Measurements from ENCODE around the gene UNC5C. TPM values are rescaled to one million over a fixed set of nuclear protein-coding genes. Genes with fewer than 3 reads are reported as not detected.

UNC5C gene
- total and polyA plus RNA-seq, 2 of the 4 experiments (the other 2 are of a cell fraction): under 0.01 TPM

DNA sequence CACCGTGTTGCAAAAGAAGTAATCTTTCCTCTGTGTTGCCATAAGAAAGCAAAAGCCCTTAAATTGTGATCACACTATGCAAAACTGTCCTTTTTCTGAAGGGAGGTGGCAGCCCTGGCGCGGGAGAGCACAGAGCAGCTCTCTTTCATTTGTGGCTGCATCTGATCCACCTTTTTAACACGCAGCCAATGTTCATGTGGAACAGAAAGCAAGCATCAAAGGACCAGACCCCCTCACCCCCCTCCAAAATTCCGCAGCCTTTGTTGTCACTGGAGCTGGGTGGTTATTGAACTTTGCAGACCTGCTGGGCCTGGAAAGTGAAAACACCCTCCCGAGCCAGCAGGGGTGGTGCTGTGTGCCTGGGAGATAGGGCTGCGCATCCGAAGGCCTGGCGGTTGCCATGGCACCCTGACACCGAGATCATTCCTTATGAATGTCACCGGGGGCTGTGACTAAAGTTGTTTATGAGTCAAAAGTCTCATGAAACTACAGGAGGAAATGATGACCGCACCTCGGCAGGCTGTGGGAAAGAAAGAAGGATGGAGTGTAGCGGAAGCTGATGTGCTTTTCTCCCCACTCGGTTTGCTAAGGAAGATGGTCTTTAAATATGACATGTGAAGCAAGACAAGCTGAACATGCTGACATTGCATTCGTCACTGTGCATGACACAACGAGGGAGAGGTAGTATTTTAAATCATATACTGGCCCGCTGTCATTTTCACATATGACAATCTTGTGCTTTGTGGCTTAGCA, 367.4 kb downstream of the UNC5C start:
- DNase-seq (peak; percentile 2), ATAC-seq (ENCODE audit: low read depth) (no peak)
- no peak overlapping the region for H3K56ac ChIP-seq (ENCODE audit: extremely low read depth, insufficient read depth, low read length)
- no peak overlapping the region for H3K4me2 ChIP-seq (ENCODE audit: low read depth, low read length)
- in situ Hi-C loops (cut with MboI; ENCODE audit: low sequenced_read_pairs): no loop called here
- H2BK5ac ChIP-seq (ENCODE audit: low read depth, low read length, poor library complexity, severe bottlenecking): no peak overlapping the region
- WGBS, 2 experiments (ENCODE audit: extremely low coverage in 2 of 2, insufficient read length in 1 of 2): 59% methylated on average over 8 of the region's 18 CpGs; no CpG with 5 or more reads in 1 of the 2 experiments
- no peak overlapping the region for H4K8ac ChIP-seq (ENCODE audit: low read depth in 2 of 2, low read length in 2 of 2)
- H3K18ac ChIP-seq (ENCODE audit: low read depth, low read length): no peak overlapping the region
- no TSS peak for BruUV-seq (replicated peaks)
- H2AK5ac ChIP-seq (ENCODE audit: low read depth, low read length): no peak overlapping the region
- H3K4me3 ChIP-seq (ENCODE audit: insufficient read depth, low read depth, low read length): no peak overlapping the region
- H4K91ac ChIP-seq (ENCODE audit: insufficient read depth, low read depth, low read length): no peak overlapping the region
- no peaks in the 10 kb centered on the region for H3K9me3 ChIP-seq (ENCODE audit: control insufficient read depth, insufficient read depth, low read length)
- H4K20me1 ChIP-seq (ENCODE audit: insufficient read depth, low read length): no peaks in the 10 kb centered on the region
- H3K27ac ChIP-seq (ENCODE audit: insufficient read depth, low read length): no peak overlapping the region
- H2BK15ac ChIP-seq (ENCODE audit: low read depth, low read length): no peak overlapping the region
- no peak overlapping the region for H3K9ac ChIP-seq (ENCODE audit: low read depth, low read length)
- no peak overlapping the region for H3K23ac ChIP-seq (ENCODE audit: low read depth, low read length)
- no peak overlapping the region for H3K14ac ChIP-seq (replicated peaks; ENCODE audit: low read depth, low read length)
- H3K9me1 ChIP-seq (ENCODE audit: insufficient read depth, low read length): no peaks in the 10 kb centered on the region; the same call in 1 of the 2 replicates
- H4K5ac ChIP-seq (ENCODE audit: low read depth, low read length): no peak overlapping the region
- no peaks in the 10 kb centered on the region for H3K27me3 ChIP-seq (ENCODE audit: control insufficient read depth, insufficient read depth, low read length)
- no peaks in the 10 kb centered on the region for H3K79me1 ChIP-seq (ENCODE audit: low read depth in 1 of 2, low read length in 2 of 2)
- ChIA-PET POLR2A (ENCODE audit: unreplicated experiment) (no interaction called here), CTCF (no interaction called here)
- no peak overlapping the region for H2BK20ac ChIP-seq (ENCODE audit: low read depth, low read length)
- TF ChIP-seq MAFK (IDR thresholded peaks at IDR 0.05; ENCODE audit: low read depth, low read length) (peak; percentile 55), BHLHE40 (IDR thresholded peaks at IDR 0.05; ENCODE audit: low read depth, low read length) (no peak), CHD1 (IDR thresholded peaks at IDR 0.05; ENCODE audit: low read depth, low read length) (no peak), RAD21 (IDR thresholded peaks at IDR 0.05; ENCODE audit: low read length) (0 out of 2 replicates have a peak, but pooled peaks have one; percentile 3)
- no peak overlapping the region for H2BK120ac ChIP-seq (ENCODE audit: low read depth, low read length)
- intact Hi-C loops (cut with micrococcal nuclease): no loop called here
- no peak overlapping the region for H2AFZ ChIP-seq (replicated peaks; ENCODE audit: low read length, poor library complexity)
- H2AK9ac ChIP-seq (replicated peaks; ENCODE audit: low read depth, low read length, poor library complexity): peak overlapping the region; percentile 25
- H3K36me3 ChIP-seq (ENCODE audit: control insufficient read depth, insufficient read depth, low read length): no peaks in the 10 kb centered on the region
- H3K4me1 ChIP-seq (ENCODE audit: control insufficient read depth, insufficient read depth, low read length): no peaks in the 10 kb centered on the region
- no peak overlapping the region for H3K4ac ChIP-seq (ENCODE audit: low read depth, low read length)
- dilution Hi-C loops (cut with HindIII; ENCODE audit: low sequenced_read_pairs, unreplicated experiment): no loop called here
